HCT116 (cell line): Measurements from ENCODE around the gene ATP6V0C. TPM values are rescaled to one million over a fixed set of nuclear protein-coding genes. Genes with fewer than 3 reads are reported as not detected.

Experiments used
- ATAC-seq: fragments of 200-7000 bp; cut with Tn5 transposase; 2 replicates; pipeline ENCODE4 v1.9.1; 2020; ENCODE audit warnings: mild to moderate bottlenecking, moderate library complexity
- BruUV-seq: library from RNA; stranded (reverse); fragments of 400-500 nt; replicated peaks from 2 replicates; lab custom pipeline; 2021; lab: Mats Ljungman, UMichigan
- CTCF ChIA-PET: fragments of 300-600 bp; sonication (Branson Sonifier 250); formaldehyde crosslinking; loops from one replicate; lab custom pipeline; 2021; ENCODE audit warnings: antibody characterized with exemption; lab: Charles Lee
- POLR2A ChIA-PET: fragments of 300-600, 350-600 bp; sonication (Branson Sonifier 250); formaldehyde crosslinking; loops from one replicate; lab custom pipeline; 2021; ENCODE audit warnings: antibody characterized with exemption; lab: Charles Lee
- RAD21 ChIA-PET, 2 experiments: fragments of 300-600 bp; sonication (Branson Sonifier 250); formaldehyde crosslinking; loops; one replicate each; lab custom pipeline; 2023; ENCODE audit warnings: low total read pairs in 2 of 2; ENCODE audit not compliant: uncharacterized antibody in 2 of 2, unreplicated experiment in 2 of 2, low non-redundant PET in 1 of 2; lab: Charles Lee
- DNase-seq: peaks from one replicate; pipeline ENCODE4 v3.0.0-alpha.2; 2010; ENCODE audit warnings: low read depth, low spot score
- H2AFZ ChIP-seq: fragments of 200-600 bp; shearing (Covaris generic), sonication (generic); 2 replicates; pipeline ENCODE4 v1.6.1; 2017; ENCODE audit warnings: low read depth, mixed run types, mixed read lengths, antibody characterized with exemption, low read length; ENCODE audit not compliant: poor library complexity, severe bottlenecking
- H3K27ac ChIP-seq: 2 replicates; pipeline ENCODE4 v1.5.1; 2012; ENCODE audit warnings: low read depth, low read length
- H3K27me3 ChIP-seq: fragments of 200-600 bp; sonication (generic); 2 replicates; pipeline ENCODE4 v1.6.1; 2016; ENCODE audit warnings: mixed run types, low read length, mixed read lengths; ENCODE audit not compliant: insufficient read depth
- H3K36me3 ChIP-seq, 2 experiments: fragments of 200-500 bp in 1 of 2; fragments of 200-600 bp in 1 of 2; sonication (Bioruptor generic) in 1 of 2; sonication (generic) in 1 of 2; 2 replicates each; pipeline versions ENCODE4 v1.5.1 to v1.6.1; 2014 to 2016; ENCODE audit warnings: low read length in 2 of 2, inconsistent platforms in 1 of 2, mixed read lengths in 1 of 2, mixed run types in 1 of 2; ENCODE audit not compliant: insufficient read depth in 2 of 2, control insufficient read depth in 1 of 2
- H3K4me1 ChIP-seq, 2 experiments: fragments of 200-600 bp in 1 of 2; sonication (generic) in 1 of 2; 2 replicates each; pipeline versions ENCODE4 v1.5.1 to v1.6.1; 2012 to 2017; ENCODE audit warnings: low read length in 2 of 2, inconsistent platforms in 1 of 2, mild to moderate bottlenecking in 1 of 2, mixed read lengths in 1 of 2, mixed run types in 1 of 2, moderate library complexity in 1 of 2; ENCODE audit not compliant: insufficient read depth in 2 of 2, control insufficient read depth in 1 of 2
- H3K4me2 ChIP-seq: fragments of 200-600 bp; sonication (generic); 2 replicates; pipeline ENCODE4 v1.6.1; 2017; ENCODE audit warnings: mixed run types, low read length, mixed read lengths
- H3K4me3 ChIP-seq, 2 experiments: fragments of 200-600 bp in 1 of 2; sonication (generic) in 1 of 2; replicated peaks in 1 of 2; 2 replicates each; pipeline ENCODE4 v1.5.1; 2011 to 2016; ENCODE audit warnings: low read length in 2 of 2, control low read depth in 1 of 2, low read depth in 1 of 2, mild to moderate bottlenecking in 1 of 2, mixed read lengths in 1 of 2, mixed run types in 1 of 2
- H3K79me2 ChIP-seq: fragments of 200-600 bp; sonication (generic); 2 replicates; pipeline ENCODE4 v1.6.1; 2017; ENCODE audit warnings: mild to moderate bottlenecking, mixed run types, low read length, moderate library complexity, mixed read lengths; ENCODE audit not compliant: insufficient read depth
- H3K9ac ChIP-seq: fragments of 200-600 bp; sonication (generic); 2 replicates; pipeline ENCODE4 v1.6.1; 2016; ENCODE audit warnings: low read length, mixed read lengths
- H3K9me2 ChIP-seq: fragments of 200-600 bp; sonication (generic), shearing (Covaris generic); 2 replicates; pipeline ENCODE4 v1.6.1; 2017; ENCODE audit warnings: mixed run types, mild to moderate bottlenecking, moderate library complexity; ENCODE audit not compliant: insufficient read depth
- H3K9me3 ChIP-seq, 2 experiments: fragments of 200-500 bp in 1 of 2; fragments of 200-600 bp in 1 of 2; sonication (Bioruptor generic) in 1 of 2; sonication (generic) in 1 of 2; 2 replicates each; pipeline ENCODE4 v1.6.1; 2014 to 2017; ENCODE audit warnings: low read length in 2 of 2, mixed read lengths in 2 of 2, inconsistent platforms in 1 of 2, low read depth in 1 of 2, mild to moderate bottlenecking in 1 of 2, mixed run types in 1 of 2, moderate library complexity in 1 of 2; ENCODE audit not compliant: control insufficient read depth in 1 of 2, insufficient read depth in 1 of 2
- H4K20me1 ChIP-seq: fragments of 200-600 bp; sonication (generic), shearing (Covaris generic); 2 replicates; pipeline ENCODE4 v1.6.1; 2017; ENCODE audit warnings: mixed run types, mild to moderate bottlenecking, moderate library complexity; ENCODE audit not compliant: insufficient read depth
- ATF3 ChIP-seq: IDR thresholded peaks from 2 replicates; pipeline ENCODE4 v1.6.1; 2012
- CBX3 ChIP-seq: IDR thresholded peaks from 2 replicates; pipeline ENCODE4 v1.6.1; 2012; ENCODE audit warnings: low read depth
- EGR1 ChIP-seq: IDR thresholded peaks from 2 replicates; pipeline ENCODE4 v1.6.1; 2012; ENCODE audit warnings: low read depth
- FOSL1 ChIP-seq: IDR thresholded peaks from 2 replicates; pipeline ENCODE4 v1.6.1; 2012; ENCODE audit warnings: low read depth
- POLR2AphosphoS5 ChIP-seq: IDR thresholded peaks from 2 replicates; pipeline ENCODE4 v1.6.1; 2011; ENCODE audit warnings: mild to moderate bottlenecking, low read depth, low read length, moderate library complexity
- SIN3A ChIP-seq: IDR thresholded peaks from 2 replicates; pipeline ENCODE4 v1.6.1; 2012; ENCODE audit warnings: low read depth
- SRF ChIP-seq: IDR thresholded peaks from 2 replicates; pipeline ENCODE4 v1.6.1; 2012; ENCODE audit warnings: low read depth
- ZBTB33 ChIP-seq: IDR thresholded peaks from 2 replicates; pipeline ENCODE4 v1.6.1; 2011; ENCODE audit warnings: mild to moderate bottlenecking, low read length, moderate library complexity; ENCODE audit not compliant: insufficient replicate concordance; ENCODE audit errors: extremely low read depth
- ZFX ChIP-seq: fragments of 450-650 bp; IDR thresholded peaks from 2 replicates; pipeline ENCODE4 v1.6.1; 2017
- intact Hi-C: fragments of 100-400 bp; cut with micrococcal nuclease; formaldehyde crosslinking; loops from 2 replicates; pipeline ENCODE4 v1.10.0; 2022
- total RNA-seq: library from RNA; stranded (reverse); gene quantifications from one replicate; pipeline ENCODE4 v1.2.1, GENCODE V29; 2021; ENCODE audit not compliant: unreplicated experiment
- TF ChIP-seq, protein P1 (sequence below), 3 experiments: fragments of 200-600 bp in 1 of 3; sonication (generic) in 1 of 3; IDR thresholded peaks in 2 of 3; conservative IDR thresholded peaks in 1 of 3; 2 replicates each; pipeline ENCODE4 v1.5.1; 2012 to 2017; ENCODE audit warnings: low read depth in 2 of 3, low read length in 2 of 3, antibody characterized with exemption in 1 of 3, borderline replicate concordance in 1 of 3, control low read depth in 1 of 3, mild to moderate bottlenecking in 1 of 3, mixed read lengths in 1 of 3, mixed run types in 1 of 3, moderate library complexity in 1 of 3; ENCODE audit not compliant: insufficient read depth in 1 of 3

ATP6V0C gene
- total RNA-seq, 1 experiment from 2014 or later: 187 TPM

GRCh38 chr16:2523801-2524231 is 10.1 kb downstream of the ATP6V0C start:
- H3K9me2 ChIP-seq: no peaks in the 10 kb centered on the region
- H3K9ac ChIP-seq: no peak overlapping the region
- peaks cover 6 to 21% of the 10 kb centered on the region in 2 experiments for H3K4me1 ChIP-seq
- ChIA-PET POLR2A (no interaction called here), RAD21 (no interaction called here), CTCF (no interaction called here)
- no peak for TF ChIP-seq SIN3A
- TF ChIP-seq FOSL1: no peak
- TF ChIP-seq SRF: no peak
- no peak for TF ChIP-seq POLR2AphosphoS5
- no peaks in the 10 kb centered on the region for H3K9me3 ChIP-seq
- H3K4me3 ChIP-seq: no peak overlapping the region
- H3K36me3 ChIP-seq: peaks cover 12 to 27% of the 10 kb centered on the region in 2 experiments; a peak in 3 of 4 replicates
- peaks cover 43% of the 10 kb centered on the region for H3K79me2 ChIP-seq
- no TSS peak for BruUV-seq
- H4K20me1 ChIP-seq: no peaks in the 10 kb centered on the region
- H3K4me2 ChIP-seq: no peak overlapping the region
- no peaks in the 10 kb centered on the region for H3K27me3 ChIP-seq
- ATAC-seq: no peak
- DNase-seq: no peak
- no peak overlapping the region for H2AFZ ChIP-seq
- intact Hi-C loops: no loop called here
- H3K27ac ChIP-seq: no peak overlapping the region

- RAD21 ChIA-PET: no interaction called here
- H3K27me3 ChIP-seq: no peaks in the 10 kb centered on the region
- no peak overlapping the region for H3K9ac ChIP-seq
These were observed 10.7 kb downstream of the ATP6V0C start for GRCh38 chr16:2524339-2524938.

More at GRCh38 chr16:2524339-2524938, 10.7 kb downstream of the ATP6V0C start:
- no peak overlapping the region for H3K4me3 ChIP-seq
- intact Hi-C loops: no loop called here
- POLR2A ChIA-PET: no interaction called here
- H3K4me2 ChIP-seq: no peak overlapping the region
- peaks cover 37% of the 10 kb centered on the region for H3K79me2 ChIP-seq
- no peak overlapping the region for H2AFZ ChIP-seq
- no peaks in the 10 kb centered on the region for H4K20me1 ChIP-seq
- no TSS peak for BruUV-seq
- H3K36me3 ChIP-seq: peaks cover 12 to 31% of the 10 kb centered on the region in 2 experiments; a peak in 3 of 4 replicates
- H3K27ac ChIP-seq: no peak overlapping the region
- H3K4me1 ChIP-seq: peaks cover 6 to 15% of the 10 kb centered on the region in 2 experiments
- no peaks in the 10 kb centered on the region for H3K9me3 ChIP-seq
- no peak for ATAC-seq
- DNase-seq: no peak
- CTCF ChIA-PET: no interaction called here
- H3K9me2 ChIP-seq: no peaks in the 10 kb centered on the region
- TF ChIP-seq ZFX (no peak), EGR1 (no peak), ZBTB33 (no peak), ATF3 (no peak), CBX3 (no peak)
- TF ChIP-seq, protein P1, sequence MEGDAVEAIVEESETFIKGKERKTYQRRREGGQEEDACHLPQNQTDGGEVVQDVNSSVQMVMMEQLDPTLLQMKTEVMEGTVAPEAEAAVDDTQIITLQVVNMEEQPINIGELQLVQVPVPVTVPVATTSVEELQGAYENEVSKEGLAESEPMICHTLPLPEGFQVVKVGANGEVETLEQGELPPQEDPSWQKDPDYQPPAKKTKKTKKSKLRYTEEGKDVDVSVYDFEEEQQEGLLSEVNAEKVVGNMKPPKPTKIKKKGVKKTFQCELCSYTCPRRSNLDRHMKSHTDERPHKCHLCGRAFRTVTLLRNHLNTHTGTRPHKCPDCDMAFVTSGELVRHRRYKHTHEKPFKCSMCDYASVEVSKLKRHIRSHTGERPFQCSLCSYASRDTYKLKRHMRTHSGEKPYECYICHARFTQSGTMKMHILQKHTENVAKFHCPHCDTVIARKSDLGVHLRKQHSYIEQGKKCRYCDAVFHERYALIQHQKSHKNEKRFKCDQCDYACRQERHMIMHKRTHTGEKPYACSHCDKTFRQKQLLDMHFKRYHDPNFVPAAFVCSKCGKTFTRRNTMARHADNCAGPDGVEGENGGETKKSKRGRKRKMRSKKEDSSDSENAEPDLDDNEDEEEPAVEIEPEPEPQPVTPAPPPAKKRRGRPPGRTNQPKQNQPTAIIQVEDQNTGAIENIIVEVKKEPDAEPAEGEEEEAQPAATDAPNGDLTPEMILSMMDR (IDR thresholded peaks at IDR 0.05 in 2 of 3, conservative IDR thresholded peaks at IDR 0.05 in 1 of 3; ENCODE audit: borderline replicate concordance in 1 of 3, insufficient read depth in 1 of 3, low read depth in 2 of 3, low read length in 2 of 3): no peak
